ENCODE data around the gene C10orf71. TPM values are rescaled to one million over a fixed set of nuclear protein-coding genes. Genes with fewer than 3 reads are reported as not detected.

Gene C10orf71
- total and polyA plus RNA-seq, 2 of the 8 experiments (the other 6 are each of a cell fraction or from before 2014, with no cell fraction given): not detected

GRCh38 chr10:49373361-49373760 lies 74.4 kb downstream of the C10orf71 start:
- no peak overlapping the region for H3K4me2 ChIP-seq (ENCODE audit: insufficient read depth in 1 of 2, low read depth in 2 of 2, low read length in 2 of 2)
- H2BK12ac ChIP-seq (ENCODE audit: low read depth, low read length): no peak overlapping the region
- no peak overlapping the region for H2BK15ac ChIP-seq (ENCODE audit: low read length)
- H4K8ac ChIP-seq (ENCODE audit: extremely low read depth, insufficient read depth, low read length): no peak overlapping the region
- H3K4ac ChIP-seq (replicated peaks; ENCODE audit: insufficient read length, low read depth, low read length): no peak overlapping the region
- ChIA-PET POLR2A (ENCODE audit: partially characterized antibody) (no interaction called here), CTCF (ENCODE audit: partially characterized antibody) (interaction anchor here (1.0 kb wide), 1 partner anchor 49 kb away, joined by 3 read pairs; no protein-coding TSS in a partner anchor)
- no peak overlapping the region for H3K23ac ChIP-seq (ENCODE audit: insufficient read length)
- H2BK20ac ChIP-seq (ENCODE audit: low read length): no peak overlapping the region
- H3K27me3 ChIP-seq (replicated peaks in 1 of 4; ENCODE audit: control insufficient read depth in 3 of 4, extremely low read depth in 1 of 4, insufficient read depth in 3 of 4, low read length in 3 of 4): no peaks in the 10 kb centered on the region; a peak in 1 of 7 replicates
- no peak overlapping the region for H4K91ac ChIP-seq (replicated peaks; ENCODE audit: insufficient read length, low read length)
- H2BK120ac ChIP-seq (replicated peaks; ENCODE audit: low read depth, low read length): no peak overlapping the region
- no peak for DNase-seq (ENCODE audit: low read depth in 1 of 2, low spot score in 2 of 2)
- TF ChIP-seq TEAD4 (IDR thresholded peaks at IDR 0.05; ENCODE audit: low read depth, low read length): no peak
- TF ChIP-seq SIRT6 (IDR thresholded peaks at IDR 0.05; ENCODE audit: low read length): no peak
- no peak for TF ChIP-seq MAFK (IDR thresholded peaks at IDR 0.05; ENCODE audit: low read depth, low read length)
- TF ChIP-seq HDAC2 (IDR thresholded peaks at IDR 0.05; ENCODE audit: borderline replicate concordance in 1 of 2, low read depth in 2 of 2, low read length in 2 of 2): no peak
- no peak for TF ChIP-seq E2F6 (IDR thresholded peaks at IDR 0.05)
- no peak for TF ChIP-seq SIN3A (conservative IDR thresholded peaks at IDR 0.05 in 1 of 2, IDR thresholded peaks at IDR 0.05 in 1 of 2; ENCODE audit: low read depth in 1 of 2, low read length in 2 of 2)
- no peak for TF ChIP-seq GABPA (IDR thresholded peaks at IDR 0.05; ENCODE audit: borderline replicate concordance, insufficient read depth, low read length)
- no peak for TF ChIP-seq SUZ12 (IDR thresholded peaks at IDR 0.05; ENCODE audit: low read length)
- TF ChIP-seq JUN (IDR thresholded peaks at IDR 0.05; ENCODE audit: low read depth, low read length): no peak
- no peak for TF ChIP-seq SP2 (IDR thresholded peaks at IDR 0.05; ENCODE audit: low read length)
- H3K56ac ChIP-seq (replicated peaks; ENCODE audit: insufficient read length, low read depth, low read length): no peak overlapping the region
- no peaks in the 10 kb centered on the region for H3K4me1 ChIP-seq (replicated peaks in 1 of 4; ENCODE audit: control insufficient read depth in 3 of 4, insufficient read depth in 4 of 4, low read length in 3 of 4)
- H3K14ac ChIP-seq (ENCODE audit: insufficient read length): no peak overlapping the region
- FAIRE-seq: no peak
- no peaks in the 10 kb centered on the region for H3K23me2 ChIP-seq (ENCODE audit: low read depth, low read length)
- H3K9ac ChIP-seq (replicated peaks in 1 of 4; ENCODE audit: extremely low read depth in 1 of 4, low read depth in 3 of 4, low read length in 3 of 4): no peak overlapping the region
- H3K27ac ChIP-seq (ENCODE audit: low read depth, low read length): no peak overlapping the region
- no peak overlapping the region for H3K18ac ChIP-seq (ENCODE audit: extremely low read depth, low read length)
- no peak overlapping the region for H4K5ac ChIP-seq (ENCODE audit: insufficient read length, low read depth, low read length)
- no peak overlapping the region for H2BK5ac ChIP-seq (ENCODE audit: low read depth, low read length)
- no peaks in the 10 kb centered on the region for H3K79me1 ChIP-seq (ENCODE audit: low read depth, low read length)
- no peaks in the 10 kb centered on the region for H3K79me2 ChIP-seq (ENCODE audit: control insufficient read depth in 1 of 2, insufficient read depth in 2 of 2, low read length in 2 of 2)
- H4K20me1 ChIP-seq (replicated peaks in 1 of 2; ENCODE audit: control insufficient read depth in 1 of 2, insufficient read depth in 2 of 2, low read length in 2 of 2): no peaks in the 10 kb centered on the region
- H3K9me3 ChIP-seq (ENCODE audit: insufficient read depth in 2 of 2, low read depth in 1 of 2, low read length in 1 of 2): no peaks in the 10 kb centered on the region
- 92% methylated on average over 5 of the region's 5 CpGs; no CpG with 5 or more reads in 1 of the 2 experiments for WGBS, 2 experiments (ENCODE audit: extremely low coverage in 1 of 2, insufficient coverage in 1 of 2, insufficient read length in 1 of 2, insufficient replicate concordance in 2 of 2, low coverage in 1 of 2, low lambda C conversion rate in 2 of 2, missing lambda C conversion rate in 1 of 2)
- H3K36me3 ChIP-seq (ENCODE audit: control insufficient read depth in 2 of 4, insufficient read depth in 4 of 4, low read length in 3 of 4): no peaks in the 10 kb centered on the region
- no peak overlapping the region for H2AK5ac ChIP-seq (ENCODE audit: low read depth, low read length)
- no peak overlapping the region for H3K4me3 ChIP-seq (ENCODE audit: extremely low read depth in 1 of 4, insufficient read depth in 2 of 4, low read depth in 3 of 4, low read length in 4 of 4)
- H2AFZ ChIP-seq (ENCODE audit: low read length): no peak overlapping the region
